CD4-positive, alpha-beta T cell treated with Interferon gamma for 1 hour (primary cell): ENCODE results near the gene DLGAP5.
A peak's percentile ranks its signal among the peaks of the same experiment; 100 is the strongest.

Experiments used
- DNase-seq: peaks from one replicate; pipeline ENCODE4 v3.0.0-alpha.2; 2020

The DLGAP5 gene, protein sequence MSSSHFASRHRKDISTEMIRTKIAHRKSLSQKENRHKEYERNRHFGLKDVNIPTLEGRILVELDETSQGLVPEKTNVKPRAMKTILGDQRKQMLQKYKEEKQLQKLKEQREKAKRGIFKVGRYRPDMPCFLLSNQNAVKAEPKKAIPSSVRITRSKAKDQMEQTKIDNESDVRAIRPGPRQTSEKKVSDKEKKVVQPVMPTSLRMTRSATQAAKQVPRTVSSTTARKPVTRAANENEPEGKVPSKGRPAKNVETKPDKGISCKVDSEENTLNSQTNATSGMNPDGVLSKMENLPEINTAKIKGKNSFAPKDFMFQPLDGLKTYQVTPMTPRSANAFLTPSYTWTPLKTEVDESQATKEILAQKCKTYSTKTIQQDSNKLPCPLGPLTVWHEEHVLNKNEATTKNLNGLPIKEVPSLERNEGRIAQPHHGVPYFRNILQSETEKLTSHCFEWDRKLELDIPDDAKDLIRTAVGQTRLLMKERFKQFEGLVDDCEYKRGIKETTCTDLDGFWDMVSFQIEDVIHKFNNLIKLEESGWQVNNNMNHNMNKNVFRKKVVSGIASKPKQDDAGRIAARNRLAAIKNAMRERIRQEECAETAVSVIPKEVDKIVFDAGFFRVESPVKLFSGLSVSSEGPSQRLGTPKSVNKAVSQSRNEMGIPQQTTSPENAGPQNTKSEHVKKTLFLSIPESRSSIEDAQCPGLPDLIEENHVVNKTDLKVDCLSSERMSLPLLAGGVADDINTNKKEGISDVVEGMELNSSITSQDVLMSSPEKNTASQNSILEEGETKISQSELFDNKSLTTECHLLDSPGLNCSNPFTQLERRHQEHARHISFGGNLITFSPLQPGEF

DNA sequence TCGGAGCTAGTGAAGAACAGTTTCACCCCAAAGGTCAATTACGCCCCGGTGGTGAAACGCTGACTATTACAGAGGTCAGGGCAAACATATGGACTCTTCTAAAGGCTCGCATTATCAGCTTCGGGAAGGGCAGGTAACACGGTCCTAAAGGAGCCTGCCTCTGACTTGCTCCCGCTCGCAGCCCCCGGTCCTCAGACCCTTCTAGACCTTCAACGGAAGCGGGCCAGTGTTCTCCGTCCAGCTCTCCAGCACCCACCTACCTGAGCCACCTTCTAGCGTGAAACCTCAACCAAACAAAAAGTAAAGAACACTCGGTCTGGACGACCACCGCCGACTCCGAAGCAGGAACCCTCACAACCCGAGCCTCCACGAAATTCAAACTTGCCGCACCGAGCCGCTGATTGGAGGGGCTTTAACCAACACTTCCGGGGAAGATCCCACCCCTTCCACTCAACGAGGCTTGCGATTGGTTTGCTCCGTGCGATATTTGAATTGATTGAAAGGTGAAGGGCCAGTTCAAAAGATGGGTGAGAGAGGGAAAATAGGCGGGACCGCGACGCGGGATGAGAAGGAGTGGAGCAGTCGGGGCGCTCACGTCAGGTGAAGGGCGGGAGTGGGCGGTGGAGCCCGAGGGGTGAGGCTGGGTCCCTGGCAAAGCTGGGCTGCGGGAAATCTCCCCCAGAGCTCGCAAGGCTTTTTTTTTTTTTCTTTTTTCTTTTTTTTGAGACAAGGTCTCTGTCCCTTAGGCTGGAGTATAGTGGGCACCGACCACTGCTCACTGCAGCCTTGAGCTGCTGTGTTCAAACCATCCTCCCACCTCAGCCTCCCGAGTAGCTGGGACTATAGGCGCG is at the start of gene DLGAP5:
Gene DLGAP5 (minus strand): TSS at position 383 of the 851 bp plus-strand sequence. CDS start 2,406 bp downstream, outside the sequence.
- peak; percentile 90 for DNase-seq

DNA sequence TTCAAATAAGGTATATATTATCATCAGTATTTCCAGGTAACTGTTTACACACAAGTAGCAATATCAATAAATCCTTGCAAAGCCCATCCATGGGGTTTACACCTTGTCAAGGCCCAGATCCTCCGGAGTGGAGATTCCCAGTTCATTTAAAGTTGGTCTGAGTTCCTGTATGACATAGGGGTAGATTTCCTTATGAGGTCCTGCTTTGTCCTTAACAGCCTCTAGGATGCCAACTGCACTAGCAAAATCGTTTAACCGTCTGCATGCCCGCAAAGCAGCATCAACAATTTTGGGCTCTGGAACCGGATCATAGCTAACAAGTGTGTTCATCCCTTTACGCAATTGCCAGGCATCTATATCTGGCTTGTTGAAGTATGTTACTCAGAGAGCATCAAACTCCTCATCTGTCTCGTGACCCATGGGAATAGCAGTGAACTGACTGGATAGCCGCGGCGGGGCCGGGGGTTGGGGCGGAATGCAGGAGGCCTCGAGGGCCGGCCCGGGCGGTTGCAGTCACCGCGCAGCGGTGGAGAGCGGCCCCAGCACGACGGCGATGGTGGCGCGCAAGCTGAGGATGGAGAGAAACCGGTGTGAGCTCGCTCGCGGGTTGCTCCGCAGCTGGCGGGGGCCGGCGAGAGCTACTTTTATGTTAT is 49.3 kb upstream of the DLGAP5 start:
- no peak for DNase-seq

DNA sequence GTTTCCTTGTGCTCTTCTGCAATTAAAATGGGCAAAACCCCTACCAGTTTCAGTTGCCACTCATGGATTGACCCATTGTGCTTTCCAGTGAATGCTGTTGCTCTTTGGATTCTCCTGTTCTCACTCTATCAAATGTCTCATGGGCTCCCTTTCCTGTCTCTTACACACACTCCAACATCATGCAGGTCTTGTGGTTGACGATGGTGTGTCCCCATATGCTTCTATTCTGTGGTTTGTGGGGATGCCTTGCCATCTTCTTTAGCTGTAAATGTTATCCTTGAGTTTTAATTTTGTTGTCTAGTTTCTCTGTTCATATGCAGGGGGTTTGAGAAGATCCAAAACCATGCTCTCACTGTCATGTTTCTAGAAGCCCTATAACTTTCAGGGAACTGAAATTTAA is 47.9 kb upstream of the DLGAP5 start:
- DNase-seq: no peak

- DNase-seq: no peak
Measured at GRCh38 chr14:55238019-55238680, 46.8 kb upstream of the DLGAP5 start.

GRCh38 chr14:55233591-55233990 is 42.2 kb upstream of the DLGAP5 start:
- DNase-seq: no peak

DNA sequence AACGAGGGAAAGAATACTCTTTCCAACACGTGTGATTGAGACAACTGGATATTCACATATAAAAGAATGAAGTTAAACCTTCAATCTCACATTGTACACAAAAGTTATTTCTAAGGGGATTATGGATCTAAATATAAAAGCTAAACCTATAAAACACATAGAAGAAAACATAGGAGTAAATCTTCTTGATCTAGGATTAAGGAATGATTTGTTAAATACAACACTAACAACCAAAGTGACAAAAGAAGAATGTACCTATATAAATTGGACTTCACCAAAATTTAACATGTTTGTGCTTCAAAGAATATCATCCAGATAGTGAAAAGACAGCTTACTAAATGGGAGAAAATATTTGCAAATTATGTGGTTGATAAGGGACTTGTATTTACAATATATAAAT is 36.9 kb upstream of the DLGAP5 start:
- DNase-seq: no peak

DNA sequence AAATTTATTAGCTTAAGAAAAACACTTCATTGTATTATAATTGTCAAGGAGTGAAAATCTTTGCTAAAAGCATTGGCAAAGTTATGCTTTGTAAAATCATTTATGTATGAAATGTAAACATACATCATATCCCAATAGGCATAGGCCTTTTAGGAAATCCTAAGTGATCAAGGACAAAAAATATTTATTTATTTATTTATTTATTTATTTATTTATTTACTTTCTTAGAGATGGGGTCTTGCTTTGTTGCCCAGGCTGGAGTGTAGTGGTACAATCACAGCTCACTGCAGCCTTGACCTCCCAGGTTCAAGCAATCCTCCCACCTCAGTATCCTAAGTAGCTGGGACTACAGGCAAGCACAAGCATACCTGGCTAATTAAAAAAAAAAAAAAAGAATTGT is 32.0 kb upstream of the DLGAP5 start:
- no peak for DNase-seq

- no peak for DNase-seq
Measured at GRCh38 chr14:55221968-55222367, 30.6 kb upstream of the DLGAP5 start.

DNA sequence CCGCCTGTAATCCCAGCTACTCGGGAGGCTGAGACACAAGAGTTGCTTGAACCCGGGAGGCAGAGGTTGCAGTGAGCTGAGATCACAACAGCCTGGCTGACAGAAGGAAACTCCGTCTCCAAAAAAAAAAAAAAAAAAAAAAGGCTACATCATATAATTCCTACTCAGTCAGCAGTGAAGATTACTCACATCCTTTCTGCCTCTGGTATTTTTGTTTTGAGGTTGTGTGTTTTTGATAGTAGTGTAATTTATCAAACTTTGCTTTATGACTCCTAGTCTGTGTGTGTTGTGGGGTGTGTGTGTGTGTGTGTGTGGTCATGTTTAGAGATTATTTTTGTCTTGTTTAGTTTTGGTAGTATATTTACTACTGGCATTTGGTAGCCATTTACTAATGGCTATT is 29.8 kb upstream of the DLGAP5 start:
- DNase-seq: no peak

DNA sequence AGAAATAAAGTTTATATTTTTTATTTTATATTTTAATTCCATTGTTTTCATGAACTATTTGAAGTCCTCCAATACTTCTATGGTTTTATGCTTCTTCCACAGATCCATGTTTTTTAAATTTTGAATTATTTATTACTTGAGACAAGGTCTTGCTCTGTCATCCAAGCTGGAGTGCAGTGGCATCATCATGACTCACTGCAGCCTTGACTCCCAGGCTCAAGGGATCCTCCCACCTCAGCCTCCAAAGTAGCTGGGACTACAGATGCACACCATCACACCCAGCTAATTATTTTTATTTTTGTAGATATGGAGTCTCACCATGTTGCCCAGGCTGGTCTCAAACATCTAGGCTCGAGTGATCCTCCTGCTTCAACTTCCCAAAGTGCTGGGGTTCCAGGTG is 28.8 kb upstream of the DLGAP5 start:
- no peak for DNase-seq

DNA sequence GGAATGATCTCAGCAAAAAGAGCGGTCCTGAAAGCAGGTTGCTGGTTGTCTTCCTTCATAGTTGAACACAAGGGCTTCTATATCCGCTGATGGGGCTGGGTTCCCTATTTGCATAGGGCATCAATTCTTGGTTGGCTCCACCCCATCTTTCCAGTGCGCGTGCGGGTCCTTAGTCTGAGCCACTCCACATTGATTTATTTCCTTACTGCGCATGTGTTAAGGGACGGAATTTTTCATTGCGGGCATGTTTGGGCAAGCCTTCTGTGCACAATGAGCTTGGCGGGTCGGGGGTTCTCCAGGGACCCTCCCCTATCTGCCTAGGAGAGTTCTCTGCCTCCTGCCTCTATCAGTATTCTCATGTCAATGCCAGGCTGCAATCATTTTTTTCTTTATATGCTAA is 21.2 kb upstream of the DLGAP5 start:
- DNase-seq: no peak

- no peak for DNase-seq
Measured at GRCh38 chr14:55207832-55208231, 16.4 kb upstream of the DLGAP5 start.

- DNase-seq: no peak
Measured at GRCh38 chr14:55206175-55206693, 14.8 kb upstream of the DLGAP5 start.

DNA sequence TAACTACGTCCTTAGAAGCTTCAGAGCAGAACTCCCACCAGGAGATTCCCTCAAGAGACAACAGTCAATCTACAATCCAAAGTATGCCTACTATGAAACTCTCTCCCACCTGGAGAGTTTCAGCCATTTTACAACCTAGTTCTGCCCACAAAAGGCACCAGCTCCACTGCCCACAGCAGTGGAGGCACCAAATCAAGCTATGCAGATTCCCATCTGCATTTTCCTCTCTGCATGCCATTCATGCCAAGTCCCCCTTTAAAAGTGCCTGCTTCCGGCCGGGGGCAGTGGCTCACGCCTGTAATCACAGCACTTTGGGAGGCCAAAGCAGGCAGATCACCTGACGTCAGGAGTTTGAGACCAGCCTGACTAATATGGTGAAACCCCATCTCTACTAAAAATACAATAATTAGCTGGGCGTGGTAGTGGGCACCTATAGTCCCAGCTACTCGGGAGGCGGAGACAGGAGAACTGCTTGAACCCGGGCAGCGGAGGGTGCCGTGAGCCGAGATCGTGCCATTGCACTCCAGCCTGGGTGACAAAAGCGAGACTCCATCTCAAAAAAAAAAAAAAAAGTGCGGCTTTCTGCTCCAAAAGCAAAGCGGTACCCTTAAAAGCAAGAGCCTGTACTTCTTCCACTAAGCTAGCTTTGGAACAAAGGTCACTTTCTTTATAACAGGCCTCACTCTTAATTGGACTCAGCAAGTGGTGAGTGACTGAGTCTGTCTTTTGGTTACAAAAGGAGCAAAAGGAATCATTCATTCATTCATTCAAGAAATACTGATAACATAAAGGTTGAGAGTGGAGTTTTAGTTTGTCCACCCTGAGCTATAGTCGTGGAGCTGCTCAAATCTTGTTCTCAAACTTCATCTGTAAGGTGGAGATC is 10.1 kb upstream of the DLGAP5 start:
- DNase-seq: no peak

- DNase-seq: no peak
Measured at GRCh38 chr14:55200651-55201050, 9.3 kb upstream of the DLGAP5 start.

DNA sequence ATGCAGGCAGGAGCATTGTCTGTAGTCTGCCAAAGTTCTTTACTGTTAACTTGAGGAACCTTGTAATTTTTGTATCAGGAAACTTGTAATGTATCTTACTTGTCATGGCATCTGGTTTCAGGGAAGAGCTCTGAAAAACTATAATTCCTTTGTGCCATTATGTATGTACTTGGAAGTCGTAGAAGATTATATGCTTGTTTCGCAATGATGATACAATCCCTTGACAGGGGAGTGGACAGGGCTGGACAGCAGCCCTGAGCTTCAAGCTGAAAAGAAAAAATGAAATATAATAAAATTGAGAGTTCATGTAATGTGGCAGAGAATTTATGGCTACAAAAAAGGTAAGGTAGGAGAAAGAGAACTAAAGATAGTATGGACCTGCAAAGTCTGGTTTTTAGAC is 7.4 kb upstream of the DLGAP5 start:
- DNase-seq: no peak

DNA sequence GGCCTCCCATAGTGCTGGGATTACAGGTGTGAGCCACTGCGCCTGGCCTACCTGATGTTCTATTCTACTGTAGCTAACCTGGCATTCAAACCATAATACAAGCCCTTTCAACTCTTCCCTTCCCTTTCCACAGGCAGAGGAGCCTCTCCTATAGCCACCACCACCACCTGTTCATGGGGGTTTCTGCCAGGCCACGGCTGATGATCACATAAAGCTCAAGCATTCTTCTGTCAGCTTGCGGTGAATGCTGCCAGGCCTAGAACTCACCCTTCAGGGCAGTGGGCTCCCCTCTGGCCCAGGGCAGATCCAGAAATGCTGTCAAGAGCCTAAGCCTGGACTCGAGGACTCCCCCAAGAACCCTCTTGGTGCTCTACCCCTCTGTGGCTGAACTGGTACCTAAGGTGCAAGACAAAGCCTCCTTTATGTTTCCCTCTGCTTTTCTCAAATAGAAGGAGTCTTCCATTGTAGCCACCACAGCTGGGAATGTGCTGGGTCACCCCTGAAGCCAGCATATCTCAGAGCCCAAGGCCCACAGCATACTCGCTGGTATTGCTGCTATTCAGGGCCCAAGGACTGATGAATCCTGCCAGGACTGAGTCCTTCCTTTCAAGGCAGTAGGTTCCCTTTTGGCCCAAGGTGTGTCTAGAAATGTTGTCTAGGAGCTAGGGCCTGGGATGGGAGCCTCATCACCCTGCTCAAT is 3.4 kb upstream of the DLGAP5 start:
- DNase-seq: no peak

- no peak for DNase-seq
Measured at GRCh38 chr14:55192054-55192621, 753 bp upstream of the DLGAP5 start.

DNA sequence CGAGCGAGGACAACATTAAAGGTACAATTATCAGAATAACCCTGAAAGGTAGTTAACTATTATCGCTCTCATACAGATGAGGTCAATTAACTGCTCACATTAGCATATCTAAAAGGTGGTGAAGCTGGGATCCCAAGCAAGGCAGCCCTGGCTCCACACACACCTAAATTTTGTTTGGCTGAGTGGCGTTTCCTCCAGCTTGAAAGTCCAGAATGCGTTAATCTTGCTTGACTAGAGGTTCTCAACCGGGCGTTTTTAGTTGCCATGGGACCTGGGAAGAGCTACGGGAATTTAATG is 531 bp downstream of the DLGAP5 start:
- no peak for DNase-seq
